NT2/D1 (cell line): Measurements from ENCODE around the gene COMMD7.

Source experiments
- DNase-seq: peaks from one replicate; pipeline ENCODE4 v3.0.0-alpha.2; 2011; ENCODE audit warnings: low read depth, low spot score
- H3K27me3 ChIP-seq: 2 replicates; pipeline ENCODE4 v1.6.0; 2011; ENCODE audit warnings: mild to moderate bottlenecking; ENCODE audit not compliant: insufficient read length, insufficient read depth
- H3K36me3 ChIP-seq: 2 replicates; pipeline ENCODE4 v1.6.1; 2011; ENCODE audit warnings: mild to moderate bottlenecking, low read length, mixed read lengths; ENCODE audit not compliant: insufficient read depth, insufficient read length
- H3K4me1 ChIP-seq: 2 replicates; pipeline ENCODE4 v1.5.1; 2011; ENCODE audit not compliant: insufficient read depth, insufficient read length
- H3K4me3 ChIP-seq: 2 replicates; pipeline ENCODE4 v1.5.1; 2011; ENCODE audit warnings: low read depth; ENCODE audit not compliant: insufficient read length
- H3K9ac ChIP-seq: 2 replicates; pipeline ENCODE4 v1.6.0; 2011; ENCODE audit warnings: low read depth; ENCODE audit not compliant: insufficient read length
- H3K9me3 ChIP-seq: 2 replicates; pipeline ENCODE4 v1.5.1; 2011; ENCODE audit warnings: mild to moderate bottlenecking, low read length; ENCODE audit not compliant: insufficient read depth
- SUZ12 ChIP-seq: IDR thresholded peaks from 2 replicates; pipeline ENCODE4 v1.6.1; 2011; ENCODE audit not compliant: insufficient read length, insufficient read depth; ENCODE audit errors: extremely low read depth
- YY1 ChIP-seq: IDR thresholded peaks from 2 replicates; pipeline ENCODE4 v1.6.1; 2011; ENCODE audit not compliant: insufficient read length, insufficient read depth
- ZNF274 ChIP-seq: IDR thresholded peaks from 2 replicates; pipeline ENCODE4 v1.6.1; 2011; ENCODE audit warnings: mild to moderate bottlenecking, low read depth, low read length

COMMD7 gene

DNA sequence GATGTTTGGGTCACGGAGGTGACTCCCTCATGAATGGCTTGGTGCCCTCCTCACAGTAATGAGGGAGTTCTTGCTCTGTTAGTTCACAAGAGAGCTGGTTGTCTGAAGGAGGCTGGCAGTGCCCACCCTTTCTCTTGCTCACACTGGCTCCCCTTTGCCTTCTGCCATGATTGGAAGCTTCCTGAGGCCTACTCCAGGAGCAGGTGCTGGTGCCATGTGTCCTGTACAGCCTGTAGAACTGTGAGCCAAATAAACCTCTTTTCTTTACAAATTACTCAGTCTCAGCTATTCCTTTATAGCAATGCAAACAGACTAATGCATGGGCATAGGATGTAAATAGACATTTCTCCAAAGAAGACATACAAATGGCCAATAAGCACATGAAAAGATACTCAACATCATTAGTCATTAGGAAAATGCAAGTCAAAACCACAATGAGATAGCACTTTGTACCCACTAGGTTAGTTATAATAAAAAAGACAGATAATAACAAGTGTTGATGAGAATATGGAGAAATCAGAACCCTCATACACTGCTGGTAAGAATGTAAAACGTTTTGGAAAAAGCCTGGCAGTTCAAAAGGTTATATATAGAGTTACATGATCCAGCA is 87.3 kb downstream of the COMMD7 start:
- Histone ChIP-seq H3K36me3 (no peaks in the 10 kb centered on the region), H3K9ac (no peak overlapping the region), H3K4me3 (no peak overlapping the region), H3K9me3 (peaks cover 8% of the 10 kb centered on the region; the same call in 1 of the 2 replicates), H3K4me1 (peaks cover 4% of the 10 kb centered on the region), H3K27me3 (no peaks in the 10 kb centered on the region)
- TF ChIP-seq YY1 (no peak), SUZ12 (no peak), ZNF274 (no peak)
- DNase-seq, result no peak

GRCh38 chr20:32652739-32653526 is 90.3 kb downstream of the COMMD7 start:
- Histone ChIP-seq H3K27me3 (no peaks in the 10 kb centered on the region), H3K4me1 (peaks cover 8% of the 10 kb centered on the region), H3K4me3 (no peak overlapping the region), H3K36me3 (no peaks in the 10 kb centered on the region), H3K9ac (peak overlapping the region; percentile 26), H3K9me3 (peaks cover 8% of the 10 kb centered on the region; the same call in 1 of the 2 replicates)
- DNase-seq, result peak; percentile 20
- no peak for TF ChIP-seq ZNF274
- TF ChIP-seq YY1, result no peak
- no peak for TF ChIP-seq SUZ12
